OCI-LY3 (cell line): ENCODE results near the gene GRID1.

Experiments used
- H2AFZ ChIP-seq: fragments of 200-600, 300-600 bp; shearing (Covaris generic); 2 replicates; pipeline ENCODE4 v1.6.0; 2014; ENCODE audit warnings: antibody characterized with exemption, low read depth, low read length
- H3K27ac ChIP-seq: fragments of 200-600, 300-600 bp; sonication (generic); 2 replicates; pipeline ENCODE4 v1.5.1; 2014; ENCODE audit warnings: mild to moderate bottlenecking, low read length, moderate library complexity, mixed read lengths
- H3K27me3 ChIP-seq: fragments of 200-600, 300-600 bp; sonication (generic); 2 replicates; pipeline ENCODE4 v1.6.1; 2014; ENCODE audit warnings: low read depth, low read length, mixed read lengths
- H3K36me3 ChIP-seq: fragments of 200-600, 300-600 bp; sonication (generic); replicated peaks from 2 replicates; pipeline ENCODE3; 2014; ENCODE audit warnings: low read depth, low read length, mixed read lengths
- H3K4me1 ChIP-seq: fragments of 300-600, 200-600 bp; sonication (generic); 2 replicates; pipeline ENCODE4 v1.6.1; 2014; ENCODE audit warnings: low read length, mixed read lengths
- H3K4me2 ChIP-seq: fragments of 200-600, 300-600 bp; sonication (generic); 2 replicates; pipeline ENCODE4 v1.6.1; 2014; ENCODE audit warnings: low read length, mixed read lengths
- H3K4me3 ChIP-seq: fragments of 300-600, 200-600 bp; sonication (generic); 2 replicates; pipeline ENCODE4 v1.5.1; 2014; ENCODE audit warnings: antibody characterized with exemption, mild to moderate bottlenecking, low read length, moderate library complexity
- H3K79me2 ChIP-seq: fragments of 300-600, 200-600 bp; shearing (Covaris generic); 2 replicates; pipeline ENCODE4 v1.6.1; 2014; ENCODE audit warnings: mild to moderate bottlenecking, low read length, mixed read lengths
- H3K9ac ChIP-seq: fragments of 300-600, 200-600 bp; shearing (Covaris generic); 2 replicates; pipeline ENCODE4 v1.6.0; 2014; ENCODE audit warnings: mild to moderate bottlenecking, low read length, moderate library complexity
- H3K9me3 ChIP-seq: fragments of 200-600, 300-600 bp; shearing (Covaris generic); 2 replicates; pipeline ENCODE4 v1.6.1; 2014; ENCODE audit warnings: low read length, mixed read lengths; ENCODE audit not compliant: insufficient read depth
- H4K20me1 ChIP-seq: fragments of 200-600, 300-600 bp; sonication (generic); 2 replicates; pipeline ENCODE4 v1.6.1; 2016; ENCODE audit warnings: low read length, mixed read lengths; ENCODE audit not compliant: insufficient read depth
- EZH2phosphoT487 ChIP-seq: fragments of 200-600 bp; shearing (Covaris generic); IDR thresholded peaks from 2 replicates; pipeline ENCODE4 v1.6.1; 2018; ENCODE audit warnings: antibody characterized with exemption, mixed run types, low read depth
- TF ChIP-seq, protein P1 (sequence below): fragments of 200-600, 300-600 bp; sonication (generic); IDR thresholded peaks from 2 replicates; pipeline ENCODE4 v1.5.1; 2014; ENCODE audit warnings: antibody characterized with exemption, low read length, low read depth

The GRID1 gene

DNA sequence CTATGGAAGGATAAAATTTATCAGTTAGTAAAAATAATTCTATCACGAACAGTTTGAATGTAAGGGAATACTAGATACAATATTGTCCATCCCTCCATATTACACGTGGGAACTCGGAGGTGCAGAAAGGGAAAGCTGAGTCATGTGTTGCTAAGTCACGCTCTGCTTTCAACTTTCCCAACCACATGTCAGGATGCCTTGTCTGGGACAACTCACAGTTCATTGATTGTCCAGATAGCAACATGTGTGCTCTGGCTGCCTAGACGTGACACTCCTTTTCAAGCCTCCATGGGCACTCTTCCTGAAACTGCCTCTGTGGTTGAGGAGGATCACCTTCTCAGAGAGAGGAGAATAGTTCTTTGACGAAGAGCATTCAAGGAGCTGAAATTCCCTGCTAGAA is 808.1 kb downstream of the GRID1 start:
- Histone ChIP-seq H3K27ac (no peak overlapping the region), H3K4me1 (no peaks in the 10 kb centered on the region), H3K4me3 (no peak overlapping the region), H3K79me2 (no peaks in the 10 kb centered on the region), H3K9me3 (no peaks in the 10 kb centered on the region), H3K9ac (no peak overlapping the region), H3K36me3 (no peaks in the 10 kb centered on the region), H4K20me1 (no peaks in the 10 kb centered on the region), H3K27me3 (no peaks in the 10 kb centered on the region), H2AFZ (no peak overlapping the region), H3K4me2 (no peak overlapping the region)
- TF ChIP-seq EZH2phosphoT487, result no peak
- TF ChIP-seq, protein P1, sequence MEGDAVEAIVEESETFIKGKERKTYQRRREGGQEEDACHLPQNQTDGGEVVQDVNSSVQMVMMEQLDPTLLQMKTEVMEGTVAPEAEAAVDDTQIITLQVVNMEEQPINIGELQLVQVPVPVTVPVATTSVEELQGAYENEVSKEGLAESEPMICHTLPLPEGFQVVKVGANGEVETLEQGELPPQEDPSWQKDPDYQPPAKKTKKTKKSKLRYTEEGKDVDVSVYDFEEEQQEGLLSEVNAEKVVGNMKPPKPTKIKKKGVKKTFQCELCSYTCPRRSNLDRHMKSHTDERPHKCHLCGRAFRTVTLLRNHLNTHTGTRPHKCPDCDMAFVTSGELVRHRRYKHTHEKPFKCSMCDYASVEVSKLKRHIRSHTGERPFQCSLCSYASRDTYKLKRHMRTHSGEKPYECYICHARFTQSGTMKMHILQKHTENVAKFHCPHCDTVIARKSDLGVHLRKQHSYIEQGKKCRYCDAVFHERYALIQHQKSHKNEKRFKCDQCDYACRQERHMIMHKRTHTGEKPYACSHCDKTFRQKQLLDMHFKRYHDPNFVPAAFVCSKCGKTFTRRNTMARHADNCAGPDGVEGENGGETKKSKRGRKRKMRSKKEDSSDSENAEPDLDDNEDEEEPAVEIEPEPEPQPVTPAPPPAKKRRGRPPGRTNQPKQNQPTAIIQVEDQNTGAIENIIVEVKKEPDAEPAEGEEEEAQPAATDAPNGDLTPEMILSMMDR, result no peak

DNA sequence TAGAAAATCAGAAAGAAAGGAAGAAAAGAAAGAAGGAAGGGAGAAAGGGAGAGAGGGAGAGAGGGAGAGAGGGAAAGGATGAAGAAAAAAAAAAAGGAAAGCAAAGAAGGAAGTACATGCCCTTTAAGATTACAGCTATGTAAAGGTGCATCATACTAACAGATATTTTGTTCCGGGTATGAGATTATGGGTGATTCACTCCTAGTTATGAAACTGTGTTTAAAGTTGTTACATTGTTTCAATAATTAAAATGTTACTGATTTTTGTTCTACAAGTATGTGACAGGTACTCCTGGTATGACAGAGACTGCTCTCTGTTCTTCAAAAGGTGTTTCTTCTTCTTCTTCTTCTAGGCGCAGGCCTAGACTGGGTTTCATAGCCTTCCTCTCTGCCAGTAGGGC is 808.9 kb downstream of the GRID1 start:
- Histone ChIP-seq H3K9me3 (no peaks in the 10 kb centered on the region), H3K4me2 (no peak overlapping the region), H3K4me3 (no peak overlapping the region), H4K20me1 (no peaks in the 10 kb centered on the region), H3K4me1 (no peaks in the 10 kb centered on the region), H3K27me3 (no peaks in the 10 kb centered on the region), H3K27ac (no peak overlapping the region), H3K36me3 (no peaks in the 10 kb centered on the region), H3K79me2 (no peaks in the 10 kb centered on the region), H2AFZ (no peak overlapping the region), H3K9ac (no peak overlapping the region)
- TF ChIP-seq, protein P1, result no peak
- no peak for TF ChIP-seq EZH2phosphoT487

DNA sequence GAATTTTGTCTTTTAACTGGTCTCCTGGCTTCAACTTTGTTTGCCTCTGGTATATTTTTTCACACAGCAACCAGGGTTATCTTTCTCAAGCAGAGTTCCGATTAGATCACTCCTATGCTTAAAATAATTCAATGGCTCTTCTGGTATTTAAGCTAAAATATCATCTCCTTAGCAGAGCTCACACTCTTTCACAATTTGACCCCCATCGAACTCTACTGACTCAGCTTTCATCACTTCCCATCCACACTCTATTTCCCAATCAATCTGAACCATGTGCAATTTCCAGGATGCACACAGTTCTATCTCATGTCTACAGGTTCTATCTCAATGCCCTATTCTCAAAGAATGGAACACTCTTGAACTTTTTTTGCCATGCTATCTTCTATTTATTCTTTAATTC is 809.5 kb downstream of the GRID1 start:
- H3K36me3 ChIP-seq, result no peaks in the 10 kb centered on the region
- H3K27me3 ChIP-seq, result no peaks in the 10 kb centered on the region
- H3K9ac ChIP-seq, result no peak overlapping the region
- H3K4me1 ChIP-seq, result no peaks in the 10 kb centered on the region
- no peaks in the 10 kb centered on the region for H3K9me3 ChIP-seq
- no peak overlapping the region for H3K4me3 ChIP-seq
- no peak overlapping the region for H2AFZ ChIP-seq
- H3K79me2 ChIP-seq, result no peaks in the 10 kb centered on the region
- H4K20me1 ChIP-seq, result no peaks in the 10 kb centered on the region
- H3K27ac ChIP-seq, result no peak overlapping the region
- H3K4me2 ChIP-seq, result no peak overlapping the region
- TF ChIP-seq, protein P1, result no peak
- no peak for TF ChIP-seq EZH2phosphoT487
